MM.1S (cell line): Measurements from ENCODE around the gene TFRC.

Experiments
- DNase-seq: peaks from one replicate; pipeline ENCODE4 v3.0.0-alpha.2; 2015
- H2AFZ ChIP-seq: fragments of 300-600 bp; sonication (generic); 2 replicates; pipeline ENCODE4 v1.6.0; 2016; ENCODE audit warnings: antibody characterized with exemption, low read length
- H3F3A ChIP-seq: fragments of 300-600 bp; sonication (generic); 2 replicates; pipeline ENCODE4 v1.6.1; 2016; ENCODE audit warnings: mild to moderate bottlenecking, antibody characterized with exemption, low read length, moderate library complexity, mixed read lengths; ENCODE audit not compliant: insufficient read depth
- H3K27ac ChIP-seq: fragments of 300-600 bp; sonication (generic); 2 replicates; pipeline ENCODE4 v1.5.1; 2016; ENCODE audit warnings: mild to moderate bottlenecking, low read length
- H3K27me3 ChIP-seq: fragments of 300-600 bp; sonication (generic); replicated peaks from 2 replicates; pipeline ENCODE4 v1.6.0; 2016; ENCODE audit warnings: low read length; ENCODE audit not compliant: insufficient read depth
- H3K36me3 ChIP-seq: fragments of 300-600 bp; sonication (generic); replicated peaks from 2 replicates; pipeline ENCODE4 v1.6.1; 2016; ENCODE audit warnings: mild to moderate bottlenecking, low read length, mixed read lengths; ENCODE audit not compliant: insufficient read depth
- H3K4me1 ChIP-seq: fragments of 300-600 bp; sonication (generic); 2 replicates; pipeline ENCODE4 v1.6.1; 2016; ENCODE audit warnings: low read length, mixed read lengths
- H3K4me2 ChIP-seq: fragments of 300-600 bp; sonication (generic); 2 replicates; pipeline ENCODE4 v1.6.0; 2016; ENCODE audit warnings: low read depth, low read length
- H3K4me3 ChIP-seq: fragments of 300-600 bp; sonication (generic); 2 replicates; pipeline ENCODE4 v1.5.1; 2016; ENCODE audit warnings: low read length, mixed read lengths
- H3K79me2 ChIP-seq: fragments of 300-600 bp; sonication (generic); 2 replicates; pipeline ENCODE4 v1.6.1; 2016; ENCODE audit warnings: mixed run types, low read length, mixed read lengths
- H3K9ac ChIP-seq: fragments of 300-600 bp; sonication (generic); 2 replicates; pipeline ENCODE4 v1.6.1; 2016; ENCODE audit warnings: low read length, mixed read lengths
- H3K9me2 ChIP-seq: fragments of 300-600 bp; sonication (generic); replicated peaks from 2 replicates; pipeline ENCODE4 v1.6.1; 2016; ENCODE audit warnings: mild to moderate bottlenecking, low read length, mixed read lengths; ENCODE audit not compliant: insufficient read depth
- H3K9me3 ChIP-seq: fragments of 300-600 bp; sonication (generic); replicated peaks from 2 replicates; pipeline ENCODE4 v1.6.1; 2016; ENCODE audit warnings: mild to moderate bottlenecking, low read length, mixed read lengths; ENCODE audit not compliant: insufficient read depth
- H4K20me1 ChIP-seq: fragments of 300-600 bp; sonication (generic); 2 replicates; pipeline ENCODE4 v1.6.1; 2016; ENCODE audit warnings: mild to moderate bottlenecking, low read length, moderate library complexity, mixed read lengths; ENCODE audit not compliant: insufficient read depth
- EZH2 ChIP-seq: fragments of 300-600 bp; sonication (generic); optimal IDR thresholded peaks from 2 replicates; pipeline ENCODE3; 2017; ENCODE audit warnings: low read depth, mild to moderate bottlenecking, antibody characterized with exemption, low read length, mixed read lengths
- EZH2phosphoT487 ChIP-seq: fragments of 300-600 bp; sonication (generic); IDR thresholded peaks from 2 replicates; pipeline ENCODE4 v1.6.1; 2018; ENCODE audit warnings: antibody characterized with exemption, low read length
- TF ChIP-seq, protein P1 (sequence below): fragments of 300-600 bp; sonication (generic); IDR thresholded peaks from 2 replicates; pipeline ENCODE4 v1.5.1; 2016; ENCODE audit warnings: antibody characterized with exemption, low read length, mixed read lengths

Gene TFRC

DNA sequence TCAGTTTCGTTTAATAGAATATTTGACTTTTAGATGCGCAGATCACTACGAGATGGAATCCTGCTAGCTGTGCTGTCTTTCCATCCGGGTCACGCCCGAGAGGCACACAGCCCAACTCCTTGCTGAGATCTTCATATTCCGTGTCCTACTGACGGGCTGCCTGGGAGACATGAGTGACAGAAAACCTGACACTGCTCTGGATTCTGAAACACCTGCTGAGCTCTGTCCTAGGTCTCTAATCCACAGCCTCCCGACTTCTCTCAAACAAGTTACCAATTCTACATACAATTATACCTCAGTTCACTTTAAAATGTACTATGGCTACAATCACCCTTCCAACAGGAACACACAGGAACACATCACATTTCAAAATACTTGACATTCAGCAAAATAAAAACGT lies 27.2 kb downstream of the TFRC start:
- H3K27ac ChIP-seq: no peak overlapping the region
- no peak overlapping the region for H3K9ac ChIP-seq
- H3K36me3 ChIP-seq: peaks cover 67% of the 10 kb centered on the region
- no peaks in the 10 kb centered on the region for H3K27me3 ChIP-seq
- no peaks in the 10 kb centered on the region for H3K4me1 ChIP-seq
- H3K9me3 ChIP-seq: no peaks in the 10 kb centered on the region
- H3K9me2 ChIP-seq: no peaks in the 10 kb centered on the region
- TF ChIP-seq, protein P1, sequence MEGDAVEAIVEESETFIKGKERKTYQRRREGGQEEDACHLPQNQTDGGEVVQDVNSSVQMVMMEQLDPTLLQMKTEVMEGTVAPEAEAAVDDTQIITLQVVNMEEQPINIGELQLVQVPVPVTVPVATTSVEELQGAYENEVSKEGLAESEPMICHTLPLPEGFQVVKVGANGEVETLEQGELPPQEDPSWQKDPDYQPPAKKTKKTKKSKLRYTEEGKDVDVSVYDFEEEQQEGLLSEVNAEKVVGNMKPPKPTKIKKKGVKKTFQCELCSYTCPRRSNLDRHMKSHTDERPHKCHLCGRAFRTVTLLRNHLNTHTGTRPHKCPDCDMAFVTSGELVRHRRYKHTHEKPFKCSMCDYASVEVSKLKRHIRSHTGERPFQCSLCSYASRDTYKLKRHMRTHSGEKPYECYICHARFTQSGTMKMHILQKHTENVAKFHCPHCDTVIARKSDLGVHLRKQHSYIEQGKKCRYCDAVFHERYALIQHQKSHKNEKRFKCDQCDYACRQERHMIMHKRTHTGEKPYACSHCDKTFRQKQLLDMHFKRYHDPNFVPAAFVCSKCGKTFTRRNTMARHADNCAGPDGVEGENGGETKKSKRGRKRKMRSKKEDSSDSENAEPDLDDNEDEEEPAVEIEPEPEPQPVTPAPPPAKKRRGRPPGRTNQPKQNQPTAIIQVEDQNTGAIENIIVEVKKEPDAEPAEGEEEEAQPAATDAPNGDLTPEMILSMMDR: no peak
- TF ChIP-seq EZH2 (no peak), EZH2phosphoT487 (no peak)
- no peaks in the 10 kb centered on the region for H4K20me1 ChIP-seq
- H2AFZ ChIP-seq: no peak overlapping the region
- DNase-seq: no peak
- peaks cover 43% of the 10 kb centered on the region for H3K79me2 ChIP-seq
- H3K4me3 ChIP-seq: no peak overlapping the region
- H3F3A ChIP-seq: 0 out of 2 replicates have a peak, but pooled peaks cover 3% of the 10 kb centered on the region
- no peak overlapping the region for H3K4me2 ChIP-seq

DNA sequence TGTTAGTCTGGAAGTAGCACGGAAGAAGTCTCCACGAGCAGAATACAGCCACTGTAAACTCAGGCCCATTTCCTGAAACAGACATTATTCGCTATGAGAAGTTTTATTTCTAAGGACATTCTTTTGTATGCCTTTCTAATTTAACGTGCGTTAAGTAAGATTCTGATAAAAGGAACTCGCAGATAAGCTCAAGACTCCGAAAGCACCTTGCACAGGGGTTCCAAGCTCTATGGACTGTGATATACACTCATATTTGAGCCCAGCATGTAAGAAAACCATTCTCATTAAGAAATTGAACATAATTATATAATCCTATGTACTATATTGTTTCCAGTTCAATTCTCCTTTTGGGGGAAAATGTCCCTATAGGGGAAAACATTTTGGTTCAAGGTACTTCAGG lies 28.4 kb downstream of the TFRC start:
- Histone ChIP-seq H3K9ac (no peak overlapping the region), H2AFZ (no peak overlapping the region), H3K9me2 (no peaks in the 10 kb centered on the region), H3K36me3 (peaks cover 67% of the 10 kb centered on the region), H3K79me2 (peaks cover 43% of the 10 kb centered on the region), H3K4me2 (no peak overlapping the region), H3K4me1 (no peaks in the 10 kb centered on the region), H3K27me3 (no peaks in the 10 kb centered on the region), H3K4me3 (no peak overlapping the region), H3F3A (0 out of 2 replicates have a peak, but pooled peaks cover 3% of the 10 kb centered on the region), H4K20me1 (no peaks in the 10 kb centered on the region), H3K9me3 (no peaks in the 10 kb centered on the region), H3K27ac (no peak overlapping the region)
- TF ChIP-seq EZH2phosphoT487 (no peak), EZH2 (no peak)
- TF ChIP-seq, protein P1: no peak
- DNase-seq: no peak

GRCh38 chr3:196051282-196052076 lies 30.4 kb downstream of the TFRC start:
- H3K4me3 ChIP-seq: no peak overlapping the region
- H3K36me3 ChIP-seq: peaks cover 51% of the 10 kb centered on the region
- DNase-seq: no peak
- no peaks in the 10 kb centered on the region for H3K27me3 ChIP-seq
- no peak overlapping the region for H3K4me2 ChIP-seq
- H3K4me1 ChIP-seq: no peaks in the 10 kb centered on the region
- no peak overlapping the region for H2AFZ ChIP-seq
- H4K20me1 ChIP-seq: no peaks in the 10 kb centered on the region
- H3K79me2 ChIP-seq: peaks cover 30% of the 10 kb centered on the region
- no peaks in the 10 kb centered on the region for H3K9me2 ChIP-seq
- H3K9ac ChIP-seq: no peak overlapping the region
- no peaks in the 10 kb centered on the region for H3K9me3 ChIP-seq
- no peak overlapping the region for H3K27ac ChIP-seq
- 0 out of 2 replicates have a peak, but pooled peaks cover 4% of the 10 kb centered on the region for H3F3A ChIP-seq
- no peak for TF ChIP-seq EZH2
- TF ChIP-seq, protein P1: no peak
- TF ChIP-seq EZH2phosphoT487: no peak
